Neural cell (in vitro differentiated cells): Measurements from ENCODE around the gene FRK. TPM values are rescaled to one million over a fixed set of nuclear protein-coding genes. Genes with fewer than 3 reads are reported as not detected.

ENCODE experiments used
- H2AFZ ChIP-seq: fragments of 200-600, 300-800 bp; sonication (generic), shearing (Covaris generic); 2 replicates; pipeline ENCODE4 v1.6.0; 2014; ENCODE audit warnings: low read depth, mild to moderate bottlenecking, antibody characterized with exemption, low read length, moderate library complexity
- H3F3A ChIP-seq: fragments of 200-600 bp; shearing (Covaris generic); 2 replicates; pipeline ENCODE4 v1.6.1; 2016; ENCODE audit warnings: mild to moderate bottlenecking, moderate library complexity, mixed read lengths, antibody characterized with exemption, low read length; ENCODE audit not compliant: insufficient read depth, poor library complexity, severe bottlenecking
- H3K27ac ChIP-seq: fragments of 200-600, 300-800 bp; sonication (generic), shearing (Covaris generic); 2 replicates; pipeline ENCODE4 v1.5.1; 2014; ENCODE audit warnings: mild to moderate bottlenecking, low read length, moderate library complexity
- H3K27me3 ChIP-seq: fragments of 300-800, 200-600 bp; sonication (generic), shearing (Covaris generic); 2 replicates; pipeline ENCODE4 v1.6.0; 2014; ENCODE audit warnings: mild to moderate bottlenecking, low read depth, low read length, moderate library complexity; ENCODE audit not compliant: insufficient read depth
- H3K36me3 ChIP-seq: fragments of 300-800, 200-600 bp; sonication (generic), shearing (Covaris generic); 2 replicates; pipeline ENCODE4 v1.5.1; 2014; ENCODE audit warnings: mild to moderate bottlenecking, antibody characterized with exemption, low read length, moderate library complexity; ENCODE audit not compliant: insufficient read depth
- H3K4me2 ChIP-seq: fragments of 300-800, 200-600 bp; sonication (generic), shearing (Covaris generic); 2 replicates; pipeline ENCODE4 v1.6.0; 2014; ENCODE audit warnings: mild to moderate bottlenecking, low read length
- H3K4me3 ChIP-seq: fragments of 300-800, 200-600 bp; sonication (generic), shearing (Covaris generic); 2 replicates; pipeline ENCODE4 v1.5.1; 2014; ENCODE audit warnings: mild to moderate bottlenecking, low read length, moderate library complexity
- H3K79me2 ChIP-seq: fragments of 200-600 bp; shearing (Covaris generic); replicated peaks from 2 replicates; pipeline ENCODE4 v1.6.0; 2014; ENCODE audit warnings: mild to moderate bottlenecking, low read length, moderate library complexity; ENCODE audit not compliant: insufficient read depth
- H3K9ac ChIP-seq: fragments of 300-800, 200-600 bp; sonication (generic), shearing (Covaris generic); 2 replicates; pipeline ENCODE4 v1.6.1; 2016; ENCODE audit warnings: mild to moderate bottlenecking, low read length, mixed read lengths
- H3K9me2 ChIP-seq: fragments of 200-600 bp; shearing (Covaris generic); 2 replicates; pipeline ENCODE4 v1.6.1; 2016; ENCODE audit warnings: mild to moderate bottlenecking, low read length, mixed read lengths; ENCODE audit not compliant: insufficient read depth
- H3K9me3 ChIP-seq: fragments of 200-600, 300-800 bp; sonication (generic), shearing (Covaris generic); 2 replicates; pipeline ENCODE4 v1.6.1; 2016; ENCODE audit warnings: mild to moderate bottlenecking, mixed run types, low read length, moderate library complexity, mixed read lengths
- H4K20me1 ChIP-seq: fragments of 200-600 bp; shearing (Covaris generic); 2 replicates; pipeline ENCODE4 v1.6.1; 2016; ENCODE audit warnings: mild to moderate bottlenecking, mixed run types; ENCODE audit not compliant: insufficient read depth
- CTCF ChIP-seq: fragments of 450-650 bp; IDR thresholded peaks from 2 replicates; pipeline ENCODE4 v1.5.1; 2014; ENCODE audit warnings: antibody characterized with exemption, mild to moderate bottlenecking, moderate library complexity; ENCODE audit not compliant: poor library complexity, severe bottlenecking
- EP300 ChIP-seq: fragments of 450-650 bp; conservative IDR thresholded peaks from 2 replicates; pipeline ENCODE4 v1.6.1; 2014; ENCODE audit warnings: antibody characterized with exemption, mild to moderate bottlenecking, moderate library complexity; ENCODE audit not compliant: poor library complexity, severe bottlenecking
- EZH2 ChIP-seq: fragments of 200-600, 300-800 bp; shearing (Covaris generic), sonication (generic); IDR thresholded peaks from 2 replicates; pipeline ENCODE4 v1.6.1; 2014; ENCODE audit warnings: antibody characterized with exemption, low read length, borderline replicate concordance, mild to moderate bottlenecking; ENCODE audit not compliant: insufficient read depth, poor library complexity, severe bottlenecking
- MXI1 ChIP-seq: fragments of 450-650 bp; conservative IDR thresholded peaks from 2 replicates; pipeline ENCODE4 v1.6.1; 2014; ENCODE audit warnings: antibody characterized with exemption, mild to moderate bottlenecking; ENCODE audit not compliant: poor library complexity, severe bottlenecking
- POLR2AphosphoS5 ChIP-seq: IDR thresholded peaks from 2 replicates; pipeline ENCODE4 v1.6.1; 2012
- RAD21 ChIP-seq: fragments of 450-650 bp; conservative IDR thresholded peaks from 2 replicates; pipeline ENCODE4 v1.6.1; 2014; ENCODE audit warnings: antibody characterized with exemption, mild to moderate bottlenecking, moderate library complexity
- REST ChIP-seq: IDR thresholded peaks from 2 replicates; pipeline ENCODE4 v1.6.1; 2012; ENCODE audit warnings: borderline replicate concordance
- SMC3 ChIP-seq: fragments of 450-650 bp; conservative IDR thresholded peaks from 2 replicates; pipeline ENCODE4 v1.6.1; 2014; ENCODE audit warnings: antibody characterized with exemption, mild to moderate bottlenecking, moderate library complexity; ENCODE audit not compliant: poor library complexity
- TAF1 ChIP-seq: IDR thresholded peaks from 2 replicates; pipeline ENCODE4 v1.6.1; 2012; ENCODE audit warnings: low read depth
- polyA plus RNA-seq: library from polyadenylated mRNA; depleted of rRNA; stranded (reverse); fragments of >200 nt; gene quantifications from 2 replicates; pipeline ENCODE4 v1.2.3, GENCODE V29; 2014

The FRK gene
- polyA plus RNA-seq, 1 donor from 2014 or later: not detected

- Histone ChIP-seq H3F3A (no peaks in the 10 kb centered on the region), H3K36me3 (no peaks in the 10 kb centered on the region), H3K79me2 (no peaks in the 10 kb centered on the region), H3K27ac (no peak overlapping the region), H3K9me3 (no peaks in the 10 kb centered on the region), H4K20me1 (no peaks in the 10 kb centered on the region), H3K9me2 (no peaks in the 10 kb centered on the region), H3K4me3 (peak overlapping the region; percentile 91), H3K27me3 (no peaks in the 10 kb centered on the region), H2AFZ (no peak overlapping the region), H3K9ac (no peak overlapping the region), H3K4me2 (peak overlapping the region; percentile 35)
- TF ChIP-seq SMC3 (no peak), MXI1 (no peak), POLR2AphosphoS5 (no peak), EP300 (no peak)
Observed at GRCh38 chr6:116101790-116102189, 41.1 kb upstream of the FRK start.

GRCh38 chr6:116101302-116101718, 40.6 kb upstream of the FRK start:
- TF ChIP-seq EZH2 (no peak), CTCF (no peak), TAF1 (no peak), REST (no peak), RAD21 (no peak), MXI1 (no peak), SMC3 (no peak), EP300 (no peak), POLR2AphosphoS5 (no peak)
- Histone ChIP-seq H3K36me3 (no peaks in the 10 kb centered on the region), H3K27ac (no peak overlapping the region), H3K4me3 (peak overlapping the region; percentile 91), H3K79me2 (no peaks in the 10 kb centered on the region), H3F3A (no peaks in the 10 kb centered on the region), H2AFZ (peak overlapping the region; percentile 59), H3K9me3 (no peaks in the 10 kb centered on the region), H3K4me2 (peak overlapping the region; percentile 35), H3K27me3 (no peaks in the 10 kb centered on the region), H4K20me1 (no peaks in the 10 kb centered on the region), H3K9me2 (no peaks in the 10 kb centered on the region), H3K9ac (peak overlapping the region; percentile 72)
